Measurements from ENCODE around the gene TNRC18.

TNRC18 gene

DNA sequence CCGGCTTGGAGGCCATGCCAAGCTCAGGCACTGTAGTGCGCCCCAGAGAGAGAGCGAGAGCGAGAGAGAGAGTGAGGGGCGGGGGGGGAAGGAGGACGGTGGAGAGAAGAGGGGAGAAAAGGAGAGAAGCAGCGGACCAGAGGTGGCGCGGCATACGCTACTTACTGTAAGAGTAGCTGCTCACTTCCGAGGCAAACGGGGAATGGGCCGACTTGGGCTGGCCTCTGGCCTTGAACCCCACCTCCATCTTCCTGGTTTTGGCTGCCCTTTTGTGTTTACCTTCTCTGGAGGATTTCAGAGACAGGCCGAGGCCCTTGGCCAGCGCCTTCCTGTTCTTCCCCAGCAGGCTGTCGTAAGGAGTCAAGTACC, 66.9 kb downstream of the TNRC18 start:
- no peak for DNase-seq (ENCODE audit: low read depth, low spot score)
- in situ Hi-C loops (cut with HindIII; ENCODE audit: low sequenced_read_pairs) = no loop called here
- TF ChIP-seq, protein P1, sequence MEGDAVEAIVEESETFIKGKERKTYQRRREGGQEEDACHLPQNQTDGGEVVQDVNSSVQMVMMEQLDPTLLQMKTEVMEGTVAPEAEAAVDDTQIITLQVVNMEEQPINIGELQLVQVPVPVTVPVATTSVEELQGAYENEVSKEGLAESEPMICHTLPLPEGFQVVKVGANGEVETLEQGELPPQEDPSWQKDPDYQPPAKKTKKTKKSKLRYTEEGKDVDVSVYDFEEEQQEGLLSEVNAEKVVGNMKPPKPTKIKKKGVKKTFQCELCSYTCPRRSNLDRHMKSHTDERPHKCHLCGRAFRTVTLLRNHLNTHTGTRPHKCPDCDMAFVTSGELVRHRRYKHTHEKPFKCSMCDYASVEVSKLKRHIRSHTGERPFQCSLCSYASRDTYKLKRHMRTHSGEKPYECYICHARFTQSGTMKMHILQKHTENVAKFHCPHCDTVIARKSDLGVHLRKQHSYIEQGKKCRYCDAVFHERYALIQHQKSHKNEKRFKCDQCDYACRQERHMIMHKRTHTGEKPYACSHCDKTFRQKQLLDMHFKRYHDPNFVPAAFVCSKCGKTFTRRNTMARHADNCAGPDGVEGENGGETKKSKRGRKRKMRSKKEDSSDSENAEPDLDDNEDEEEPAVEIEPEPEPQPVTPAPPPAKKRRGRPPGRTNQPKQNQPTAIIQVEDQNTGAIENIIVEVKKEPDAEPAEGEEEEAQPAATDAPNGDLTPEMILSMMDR (IDR thresholded peaks at IDR 0.05; ENCODE audit: low read depth, low read length) = no peak
- no peak overlapping the region for H3K4me3 ChIP-seq (ENCODE audit: low read depth, low read length)

DNA sequence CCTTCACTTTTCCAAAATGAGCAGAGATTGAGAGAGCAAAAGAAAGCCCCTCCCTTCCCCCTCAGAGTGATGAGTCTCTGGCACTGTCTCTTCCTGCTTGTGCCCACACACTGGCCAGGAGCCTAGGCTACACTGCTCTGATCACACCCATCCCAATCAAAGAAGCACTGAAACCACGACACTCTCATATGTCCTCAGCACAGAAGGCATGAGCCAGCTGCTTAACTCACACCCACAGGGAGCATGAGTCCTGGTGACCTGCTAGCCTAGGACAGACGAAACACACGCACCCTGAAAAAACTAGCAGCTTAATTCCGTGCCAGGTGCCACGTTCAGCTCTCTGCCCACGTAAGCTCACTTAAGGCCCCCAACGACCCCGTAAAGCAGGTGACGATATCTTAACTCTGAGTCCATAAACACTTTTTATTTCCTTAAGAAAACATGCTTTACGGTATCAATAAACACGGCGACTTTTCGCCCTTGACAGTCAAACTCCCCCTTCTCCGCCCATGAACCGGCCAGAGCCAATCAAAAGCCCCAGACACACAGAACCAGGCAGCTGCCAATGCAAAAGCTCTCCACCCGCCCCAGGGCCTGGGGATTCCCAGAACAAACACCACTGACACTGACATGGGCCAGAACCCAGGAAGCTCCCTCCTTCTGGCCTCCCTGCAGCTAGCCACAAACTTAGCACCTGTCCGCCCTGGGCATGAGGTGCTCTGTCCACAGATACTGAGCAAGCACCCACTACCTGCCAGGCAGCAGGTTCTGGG, 69.0 kb downstream of the TNRC18 start:
- in situ Hi-C loops (cut with HindIII; ENCODE audit: low sequenced_read_pairs) = no loop called here
- TF ChIP-seq, protein P1 (IDR thresholded peaks at IDR 0.05; ENCODE audit: low read depth, low read length) = no peak

DNA sequence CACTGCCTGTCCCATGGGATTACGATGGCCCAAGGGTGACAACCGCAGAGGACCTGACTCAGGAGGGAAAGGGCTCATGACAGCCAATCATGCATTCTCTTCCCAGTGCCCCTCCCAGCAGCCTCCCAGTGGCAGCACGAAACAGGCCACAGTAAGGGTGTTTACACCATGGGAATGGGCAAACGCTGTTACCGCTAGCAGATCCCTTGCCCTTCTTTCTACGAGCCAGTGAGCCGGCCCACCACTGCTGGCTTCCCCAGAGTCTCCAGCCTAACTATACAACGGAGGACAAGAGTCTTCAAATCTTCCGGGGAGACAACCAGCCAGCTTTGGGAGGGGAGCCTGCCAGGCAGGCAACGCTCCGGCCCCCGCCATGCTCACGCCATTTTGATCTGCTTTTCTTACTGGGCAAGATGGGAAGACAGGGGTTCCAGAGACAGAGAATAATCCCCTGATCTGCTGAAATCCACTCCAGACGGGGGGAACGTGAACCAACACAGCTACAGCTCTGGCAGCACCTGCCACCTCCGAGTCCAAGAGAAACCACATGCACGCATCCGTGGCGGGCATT, 71.1 kb downstream of the TNRC18 start:
- H3K4me3 ChIP-seq (ENCODE audit: low read depth, low read length) = no peak overlapping the region
- TF ChIP-seq, protein P1 (IDR thresholded peaks at IDR 0.05; ENCODE audit: low read depth, low read length) = no peak
- in situ Hi-C loops (cut with HindIII; ENCODE audit: low sequenced_read_pairs) = no loop called here
- no peak for DNase-seq (ENCODE audit: low read depth, low spot score)

More for the DNA sequence above, 69.0 kb downstream of the TNRC18 start:
- H3K4me3 ChIP-seq (ENCODE audit: low read depth, low read length) = no peak overlapping the region
- no peak for DNase-seq (ENCODE audit: low read depth, low spot score)

DNA sequence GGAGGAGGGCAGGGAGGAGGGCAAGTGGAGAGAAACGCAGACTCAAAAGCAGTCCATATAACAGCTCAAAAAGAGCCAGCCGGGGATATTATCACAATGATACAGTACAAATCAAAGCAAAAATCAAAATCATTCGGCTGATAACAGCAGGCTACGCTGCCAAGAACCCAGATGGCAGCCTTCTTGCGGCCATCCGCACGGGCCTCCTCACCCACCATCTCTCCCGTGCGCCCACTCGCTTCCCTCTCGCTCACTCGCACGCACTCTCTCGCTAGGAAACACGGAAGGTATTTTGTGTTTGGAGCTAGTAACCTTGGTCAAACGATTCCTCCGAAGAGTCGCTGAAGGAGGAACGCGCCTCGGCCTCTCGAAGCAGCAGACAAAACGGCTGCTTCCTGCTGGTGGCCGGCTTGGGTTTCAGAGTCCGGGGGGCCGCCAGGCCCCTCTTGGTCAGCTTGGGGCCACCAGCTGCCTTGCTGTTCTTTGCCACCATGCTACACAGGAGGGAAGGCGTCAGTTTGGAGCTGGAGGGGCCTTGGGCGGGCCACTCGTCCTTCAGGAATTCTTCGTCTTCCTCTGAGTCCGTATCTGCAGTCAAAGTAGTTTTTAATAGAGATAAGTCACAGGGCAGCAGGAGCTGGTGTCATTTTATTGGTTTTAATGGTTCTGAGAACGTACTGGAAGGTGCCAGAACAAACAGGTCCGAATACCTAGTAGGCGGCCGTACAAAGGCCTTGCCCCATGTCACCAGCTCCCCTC, 71.9 kb downstream of the TNRC18 start:
- DNase-seq (ENCODE audit: low read depth, low spot score) = no peak
- in situ Hi-C loops (cut with HindIII; ENCODE audit: low sequenced_read_pairs) = no loop called here
- TF ChIP-seq, protein P1 (IDR thresholded peaks at IDR 0.05; ENCODE audit: low read depth, low read length) = no peak
- no peak overlapping the region for H3K4me3 ChIP-seq (ENCODE audit: low read depth, low read length)

DNA sequence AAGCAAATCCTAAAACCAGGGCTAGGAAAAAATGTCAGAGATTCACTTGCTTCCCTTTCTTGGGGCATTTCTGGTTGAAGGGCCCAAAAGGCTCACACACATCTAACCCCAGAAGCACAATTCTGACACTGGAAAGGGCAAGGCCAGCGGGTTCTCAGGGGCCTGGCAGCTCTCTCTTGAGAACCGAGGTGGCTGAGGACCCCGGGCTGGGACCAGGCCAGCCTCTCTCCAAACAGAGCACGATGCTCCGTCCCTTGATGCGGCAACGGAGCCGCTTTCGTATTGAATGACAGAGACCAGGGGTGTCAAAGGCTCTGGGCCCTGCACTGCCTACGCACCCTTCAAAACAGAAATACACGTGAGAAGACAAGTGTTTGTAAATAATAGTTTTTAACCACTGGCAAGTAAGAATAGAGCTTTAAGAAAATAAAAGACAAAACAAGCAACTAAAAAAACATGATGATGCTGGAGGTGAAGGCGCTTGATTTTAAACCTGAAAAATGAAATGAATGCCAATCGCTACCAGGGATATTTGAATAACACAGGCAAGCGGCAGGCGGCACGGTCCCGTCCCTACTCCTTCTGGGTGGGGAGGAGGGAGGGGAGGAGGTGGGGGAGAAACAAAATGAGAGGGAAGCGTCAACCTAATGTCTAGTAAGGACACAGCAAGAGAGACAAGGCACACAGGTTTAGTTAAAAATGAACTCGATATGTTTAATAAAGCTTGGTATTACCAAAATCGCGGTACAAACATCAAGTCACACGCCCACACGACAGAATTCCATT, 72.8 kb downstream of the TNRC18 start:
- no peak for DNase-seq (ENCODE audit: low read depth, low spot score)
- in situ Hi-C loops (cut with HindIII; ENCODE audit: low sequenced_read_pairs) = no loop called here
- no peak overlapping the region for H3K4me3 ChIP-seq (ENCODE audit: low read depth, low read length)
- TF ChIP-seq, protein P1 (IDR thresholded peaks at IDR 0.05; ENCODE audit: low read depth, low read length) = no peak

DNA sequence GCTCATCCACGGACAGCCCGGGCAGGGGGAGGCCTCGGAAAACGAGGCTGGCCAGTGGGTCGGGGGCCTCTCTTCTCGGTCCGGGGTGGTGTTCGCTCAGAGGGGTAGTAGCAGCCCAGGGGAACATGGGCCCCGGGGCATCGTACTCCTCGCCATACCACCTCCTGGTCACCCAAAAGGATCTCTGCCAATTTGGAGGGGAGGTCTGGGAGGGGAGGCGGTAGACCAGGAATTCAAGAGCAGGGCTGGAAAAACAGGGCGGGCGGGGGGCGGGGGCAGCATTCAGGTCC, 73.5 kb downstream of the TNRC18 start:
- DNase-seq (ENCODE audit: low read depth, low spot score) = no peak
- H3K4me3 ChIP-seq (ENCODE audit: low read depth, low read length) = no peak overlapping the region
- in situ Hi-C loops (cut with HindIII; ENCODE audit: low sequenced_read_pairs) = no loop called here
- TF ChIP-seq, protein P1 (IDR thresholded peaks at IDR 0.05; ENCODE audit: low read depth, low read length) = no peak
